A549 (cell line): ENCODE data around the gene IL17B. TPM values are rescaled to one million over a fixed set of nuclear protein-coding genes. Genes with fewer than 3 reads are reported as not detected.
A peak's percentile ranks its signal among the peaks of the same experiment; 100 is the strongest.

Source experiments
- ATAC-seq, 2 experiments: fragments of 200-7000 bp in 1 of 2; fragments of >200 bp in 1 of 2; cut with Nextera tagmentation in 1 of 2; cut with Tn5 transposase in 1 of 2; 3 replicates each; pipeline versions ENCODE4 v1.8.0 to v1.9.1; 2018 to 2020; ENCODE audit warnings: mild to moderate bottlenecking in 1 of 2, moderate library complexity in 1 of 2
- CTCF ChIA-PET: fragments of 300-600 bp; sonication (Branson Sonifier 250); formaldehyde crosslinking; extraction: SDS; loops from one replicate; lab custom pipeline; 2021; ENCODE audit warnings: antibody characterized with exemption, inconsistent platforms; lab: Yijun Ruan, JAX
- POLR2A ChIA-PET: fragments of 350-600 bp; formaldehyde crosslinking; extraction: SDS; loops from one replicate; lab custom pipeline; 2021; ENCODE audit warnings: antibody characterized with exemption, inconsistent platforms; lab: Yijun Ruan, JAX
- DNase-seq, 2 experiments: peaks; one replicate each; pipeline versions ENCODE4 v3.0.0 to v3.0.0-alpha.2; 2011 to 2016; ENCODE audit warnings: low read depth in 1 of 2, low spot score in 1 of 2
- FAIRE-seq: peaks from 2 replicates; lab custom pipeline; 2011; peaks lifted over from hg19 to GRCh38; lab: Jason Lieb, UNC
- H3K27ac ChIP-seq, 2 experiments: fragments of >200 bp; sonication (Bioruptor Twin); formaldehyde crosslinking; 3 replicates each; pipeline ENCODE4 v1.5.1; 2016 to 2017
- H3K4me1 ChIP-seq: fragments of >200 bp; sonication (Bioruptor Twin); formaldehyde crosslinking; 3 replicates; pipeline ENCODE4 v1.6.1; 2016
- H3K4me2 ChIP-seq: fragments of >200 bp; sonication (Bioruptor Twin); formaldehyde crosslinking; 3 replicates; pipeline ENCODE4 v1.6.1; 2016
- H3K4me3 ChIP-seq: fragments of >200 bp; sonication (Bioruptor Twin); formaldehyde crosslinking; 3 replicates; pipeline ENCODE4 v1.5.1; 2016
- H3K9me3 ChIP-seq: fragments of >200 bp; sonication (Bioruptor Twin); formaldehyde crosslinking; 3 replicates; pipeline ENCODE4 v1.6.1; 2016
- ATOH8 ChIP-seq: fragments of 250-450 bp; sonication (Bioruptor Pico); IDR thresholded peaks from 2 replicates; pipeline ENCODE4 v1.5.0; 2020; ENCODE audit warnings: low read depth, mild to moderate bottlenecking, moderate library complexity
- BHLHE40 ChIP-seq: IDR thresholded peaks from 2 replicates; pipeline ENCODE4 v1.6.1; 2012; ENCODE audit warnings: low read depth, low read length, inconsistent platforms
- CHD2 ChIP-seq: fragments of 150-350 bp; IDR thresholded peaks from 2 replicates; pipeline ENCODE4 v1.6.1; 2014; ENCODE audit warnings: low read length; ENCODE audit not compliant: partially characterized antibody
- CTCF ChIP-seq: fragments of >200 bp; sonication (Bioruptor Twin); formaldehyde crosslinking; IDR thresholded peaks from 3 replicates; pipeline ENCODE4 v1.5.1; 2016
- EHMT2 ChIP-seq: fragments of 200-600 bp; sonication (generic); IDR thresholded peaks from 2 replicates; pipeline ENCODE4 v1.6.1; 2016; ENCODE audit warnings: antibody characterized with exemption, low read depth, mild to moderate bottlenecking, moderate library complexity
- EP300 ChIP-seq, 2 experiments: fragments of >200 bp; sonication (Bioruptor Twin); formaldehyde crosslinking; IDR thresholded peaks; 2 replicates in 1 of 2; 3 replicates in 1 of 2; pipeline ENCODE4 v1.6.1; 2016 to 2017
- FOSL2 ChIP-seq, 2 experiments: fragments of 450-650 bp in 1 of 2; fragments of >200 bp in 1 of 2; sonication (Bioruptor Twin) in 1 of 2; formaldehyde crosslinking; IDR thresholded peaks; 2 replicates each; pipeline versions ENCODE4 v1.5.0 to v1.6.1; 2016 to 2020; ENCODE audit warnings: mild to moderate bottlenecking in 1 of 2, moderate library complexity in 1 of 2
- GATA3 ChIP-seq: IDR thresholded peaks from 2 replicates; pipeline ENCODE4 v1.6.1; 2012; ENCODE audit warnings: borderline replicate concordance
- HEYL ChIP-seq: fragments of 250-450 bp; sonication (Bioruptor Pico); IDR thresholded peaks from 2 replicates; pipeline ENCODE4 v1.8.0; 2021; ENCODE audit warnings: mild to moderate bottlenecking, moderate library complexity
- HOXB13 ChIP-seq: fragments of 250-450 bp; sonication (Bioruptor Pico); IDR thresholded peaks from 2 replicates; pipeline ENCODE4 v1.5.0; 2020; ENCODE audit warnings: low read depth, mild to moderate bottlenecking, moderate library complexity
- JUN ChIP-seq, 2 experiments: fragments of >200 bp; sonication (Bioruptor Twin); formaldehyde crosslinking; IDR thresholded peaks; 2 replicates in 1 of 2; 3 replicates in 1 of 2; pipeline ENCODE4 v1.6.1; 2016 to 2017
- JUNB ChIP-seq: fragments of >200 bp; sonication (Bioruptor Twin); formaldehyde crosslinking; IDR thresholded peaks from 2 replicates; pipeline ENCODE4 v1.6.1; 2016
- MAFK ChIP-seq: fragments of 450-650 bp; IDR thresholded peaks from 2 replicates; pipeline ENCODE4 v1.6.1; 2014; ENCODE audit not compliant: partially characterized antibody
- MAZ ChIP-seq: fragments of 150-350 bp; IDR thresholded peaks from 2 replicates; pipeline ENCODE4 v1.6.1; 2014; ENCODE audit warnings: antibody characterized with exemption, low read depth, low read length, borderline replicate concordance
- MYC ChIP-seq: IDR thresholded peaks from 2 replicates; pipeline ENCODE4 v1.6.1; 2012; ENCODE audit warnings: mild to moderate bottlenecking, inconsistent platforms, low read length, improper control_type of control experiment, borderline replicate concordance
- NFE2L2 ChIP-seq: fragments of 150-350 bp; conservative IDR thresholded peaks from 2 replicates; pipeline ENCODE4 v1.6.1; 2014; ENCODE audit warnings: low read length
- POLR2A ChIP-seq: IDR thresholded peaks from 2 replicates; pipeline ENCODE4 v1.6.1; 2012; ENCODE audit warnings: mild to moderate bottlenecking, low read length
- RAD21 ChIP-seq, 2 experiments: fragments of >200 bp in 1 of 2; sonication (Bioruptor Twin) in 1 of 2; formaldehyde crosslinking in 1 of 2; IDR thresholded peaks in 1 of 2; conservative IDR thresholded peaks in 1 of 2; 2 replicates in 1 of 2; 3 replicates in 1 of 2; pipeline ENCODE4 v1.6.1; 2012 to 2018; ENCODE audit warnings: inconsistent platforms in 1 of 2
- RARB ChIP-seq: fragments of 250-450 bp; sonication (Bioruptor Pico); IDR thresholded peaks from 2 replicates; pipeline ENCODE4 v1.8.0; 2021; ENCODE audit warnings: mild to moderate bottlenecking, moderate library complexity
- RCOR1 ChIP-seq: fragments of 150-350 bp; IDR thresholded peaks from 2 replicates; pipeline ENCODE4 v1.6.1; 2014; ENCODE audit warnings: antibody characterized with exemption, low read length, low read depth
- REST ChIP-seq: fragments of 200-600 bp; sonication (generic); IDR thresholded peaks from 2 replicates; pipeline ENCODE4 v1.6.1; 2016; ENCODE audit warnings: antibody characterized with exemption, mild to moderate bottlenecking, moderate library complexity
- SMC3 ChIP-seq: fragments of >200 bp; sonication (Bioruptor Twin); formaldehyde crosslinking; IDR thresholded peaks from 3 replicates; pipeline ENCODE4 v1.6.1; 2018; ENCODE audit warnings: inconsistent platforms
- SREBF2 ChIP-seq: fragments of 450-650 bp; IDR thresholded peaks from 2 replicates; pipeline ENCODE4 v1.6.1; 2014; ENCODE audit warnings: mild to moderate bottlenecking, moderate library complexity
- ZFP36 ChIP-seq: fragments of 450-650 bp; IDR thresholded peaks from 2 replicates; pipeline ENCODE4 v1.6.1; 2014; ENCODE audit warnings: borderline replicate concordance; ENCODE audit not compliant: partially characterized antibody
- ZNF302 ChIP-seq: fragments of 250-450 bp; sonication (Bioruptor Pico); IDR thresholded peaks from 2 replicates; pipeline ENCODE4 v1.9.0; 2021; ENCODE audit warnings: inconsistent platforms, mild to moderate bottlenecking, moderate library complexity
- ZSCAN20 ChIP-seq: fragments of 250-450 bp; sonication (Bioruptor Pico); IDR thresholded peaks from 2 replicates; pipeline ENCODE4 v1.8.0; 2022; ENCODE audit warnings: mild to moderate bottlenecking, moderate library complexity
- WGBS: methylation state at CpG from one replicate; pipeline ENCODE4 v1.1.6; 2017; ENCODE audit errors: missing lambda C conversion rate; 5-methylcytosine and 5-hydroxymethylcytosine counted together
- polyA plus RNA-seq, 4 experiments: library from polyadenylated mRNA; depleted of rRNA in 3 of 4; stranded (reverse); fragments of >200 nt; fragmentation: RNase III in 1 of 4; extraction: RNeasy Plus Mini Kit Qiagen cat#74134 plus additional on column Dnase treatment in 1 of 4; gene quantifications; 2 replicates in 3 of 4; 3 replicates in 1 of 4; pipeline ENCODE4 v1.2.3, GENCODE V29; 2011 to 2017
- TF ChIP-seq, protein P1 (sequence below): fragments of 250-450 bp; sonication (Bioruptor Pico); IDR thresholded peaks from 2 replicates; pipeline ENCODE4 v1.5.0; 2021; ENCODE audit warnings: mild to moderate bottlenecking, moderate library complexity, borderline replicate concordance

The IL17B gene
- polyA plus RNA-seq, 2 of the 4 experiments (the other 2 are of a cell fraction), result 0.23 TPM; not detected in 1

- POLR2A ChIA-PET, result interaction anchor here (0.6 to 0.8 kb wide), 2 partner anchors 10 to 158 kb away, joined by 3 to 5 read pairs; partner anchors contain the start of gene PCYOX1L
Observed at GRCh38 chr5:149367972-149368645, 11.0 kb downstream of the IL17B start.

DNA sequence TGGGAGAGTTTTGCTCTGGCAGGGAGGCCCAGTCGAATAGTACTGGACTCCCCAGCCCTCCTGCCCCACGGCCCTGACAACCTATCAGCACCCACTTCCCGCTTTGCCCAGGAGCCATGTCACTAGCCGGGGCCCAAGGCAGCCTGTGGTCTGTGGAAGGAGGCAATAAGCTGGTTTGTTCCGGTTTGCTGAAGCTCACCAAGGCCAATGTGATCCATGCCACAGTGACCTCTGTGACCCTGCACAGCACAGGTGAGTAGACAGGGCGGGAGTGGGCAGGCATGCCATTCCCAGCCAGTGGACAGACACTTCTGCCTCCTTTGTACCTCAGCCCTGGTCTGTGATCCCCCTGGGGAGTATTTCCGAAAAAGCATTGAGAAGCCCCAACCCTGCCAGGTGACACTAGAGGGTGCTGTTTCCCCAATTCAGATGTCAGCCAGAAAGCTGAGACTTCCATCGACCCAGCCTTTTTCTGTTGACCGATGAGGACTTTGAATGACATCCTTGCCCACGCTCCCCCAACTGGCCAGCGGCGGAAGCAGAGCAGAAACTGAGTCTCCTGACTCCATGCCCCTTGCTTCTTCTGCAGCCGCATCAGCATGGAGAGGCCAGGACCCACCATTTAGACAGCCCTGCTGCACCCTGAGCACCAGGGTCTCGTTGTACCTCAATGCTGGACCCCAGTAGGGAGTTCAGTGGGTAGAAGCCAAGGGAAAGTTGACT is 11.7 kb downstream of the IL17B start:
- no peak overlapping the region for H3K4me3 ChIP-seq
- FAIRE-seq, result no peak
- ChIA-PET CTCF (interaction anchor here (0.6 to 44.9 kb wide), 37 partner anchors 9 to 254 kb away, joined by 3 to 1709 read pairs (median 4); partner anchors contain the start of genes ARHGEF37, GRPEL2, IL17B and PCYOX1L), POLR2A (interaction anchor here (0.8 kb wide), 1 partner anchor 10 kb away, joined by 5 read pairs; the partner anchor contains the start of gene PCYOX1L)
- ATAC-seq, result peak; percentile 71 to 91
- H3K4me2 ChIP-seq, result peak overlapping the region; percentile 33; the same call in 1 of the 3 replicates
- no peaks in the 10 kb centered on the region for H3K9me3 ChIP-seq
- peak; percentile 82 to 96 for DNase-seq
- 24% methylated on average over 14 of the region's 14 CpGs for WGBS
- H3K4me1 ChIP-seq, result peaks cover 4% of the 10 kb centered on the region; the same call in 1 of the 3 replicates
- H3K27ac ChIP-seq, result no peak overlapping the region
- TF ChIP-seq FOSL2 (IDR thresholded peaks at IDR 0.05), result no peak
- TF ChIP-seq FOSL2 (CRISPR knock-in tag; IDR thresholded peaks at IDR 0.05), result no peak
- no peak for TF ChIP-seq HOXB13 (CRISPR knock-in tag)
- no peak for TF ChIP-seq CHD2
- TF ChIP-seq MAFK, result no peak
- TF ChIP-seq NFE2L2, result no peak
- TF ChIP-seq RAD21 (conservative IDR thresholded peaks at IDR 0.05 in 1 of 2, IDR thresholded peaks at IDR 0.05 in 1 of 2), result peak; percentile 69 to 79
- TF ChIP-seq SREBF2, result no peak
- peak; percentile 84 for TF ChIP-seq CTCF
- no peak for TF ChIP-seq ZNF302
- TF ChIP-seq REST, result no peak
- TF ChIP-seq SMC3, result peak; percentile 69
- no peak for TF ChIP-seq BHLHE40
- no peak for TF ChIP-seq MYC
- no peak for TF ChIP-seq EHMT2
- TF ChIP-seq RCOR1, result no peak
- no peak for TF ChIP-seq RARB (CRISPR knock-in tag)
- TF ChIP-seq, protein P1, sequence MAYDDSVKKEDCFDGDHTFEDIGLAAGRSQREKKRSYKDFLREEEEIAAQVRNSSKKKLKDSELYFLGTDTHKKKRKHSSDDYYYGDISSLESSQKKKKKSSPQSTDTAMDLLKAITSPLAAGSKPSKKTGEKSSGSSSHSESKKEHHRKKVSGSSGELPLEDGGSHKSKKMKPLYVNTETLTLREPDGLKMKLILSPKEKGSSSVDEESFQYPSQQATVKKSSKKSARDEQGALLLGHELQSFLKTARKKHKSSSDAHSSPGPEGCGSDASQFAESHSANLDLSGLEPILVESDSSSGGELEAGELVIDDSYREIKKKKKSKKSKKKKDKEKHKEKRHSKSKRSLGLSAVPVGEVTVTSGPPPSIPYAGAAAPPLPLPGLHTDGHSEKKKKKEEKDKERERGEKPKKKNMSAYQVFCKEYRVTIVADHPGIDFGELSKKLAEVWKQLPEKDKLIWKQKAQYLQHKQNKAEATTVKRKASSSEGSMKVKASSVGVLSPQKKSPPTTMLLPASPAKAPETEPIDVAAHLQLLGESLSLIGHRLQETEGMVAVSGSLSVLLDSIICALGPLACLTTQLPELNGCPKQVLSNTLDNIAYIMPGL (CRISPR knock-in tag), result no peak

More at GRCh38 chr5:149367972-149368645, 11.0 kb downstream of the IL17B start:
- DNase-seq (no peak), ATAC-seq (no peak), FAIRE-seq (no peak)
- Histone ChIP-seq H3K27ac (no peak overlapping the region), H3K4me1 (peaks cover 4% of the 10 kb centered on the region; the same call in 1 of the 3 replicates), H3K4me2 (peak overlapping the region; percentile 33; the same call in 1 of the 3 replicates), H3K4me3 (no peak overlapping the region)
- CTCF ChIA-PET, result interaction anchor here (0.6 to 44.9 kb wide), 35 partner anchors 9 to 253 kb away, joined by 3 to 1709 read pairs (median 4); partner anchors contain the start of genes ARHGEF37, IL17B and PCYOX1L
- 91% methylated on average over 22 of the region's 22 CpGs for WGBS
- TF ChIP-seq ZSCAN20, result no peak
- TF ChIP-seq EP300 (IDR thresholded peaks at IDR 0.05), result no peak
- TF ChIP-seq JUN (IDR thresholded peaks at IDR 0.05), result no peak
- no peak for TF ChIP-seq RARB (CRISPR knock-in tag)
- TF ChIP-seq ZFP36, result no peak
- TF ChIP-seq JUNB, result no peak
- TF ChIP-seq POLR2A, result no peak
- TF ChIP-seq CHD2, result no peak
- TF ChIP-seq HOXB13 (CRISPR knock-in tag), result no peak
- TF ChIP-seq HEYL (CRISPR knock-in tag), result no peak
- TF ChIP-seq ZNF302, result no peak
- TF ChIP-seq MAZ, result no peak
- no peak for TF ChIP-seq RAD21 (conservative IDR thresholded peaks at IDR 0.05 in 1 of 2, IDR thresholded peaks at IDR 0.05 in 1 of 2)
- no peak for TF ChIP-seq ATOH8 (CRISPR knock-in tag)
- TF ChIP-seq GATA3, result no peak
- TF ChIP-seq, all 56 proteins: peak for 0
- H3K9me3 ChIP-seq, result no peaks in the 10 kb centered on the region
